Measurements from ENCODE around the gene PSAT1. TPM values are rescaled to one million over a fixed set of nuclear protein-coding genes. Genes with fewer than 3 reads are reported as not detected.

The PSAT1 gene
- total and polyA plus RNA-seq, 2 of the 8 experiments (the other 6 are each of a cell fraction or from before 2014, with no cell fraction given), result 204 to 341 TPM

DNA sequence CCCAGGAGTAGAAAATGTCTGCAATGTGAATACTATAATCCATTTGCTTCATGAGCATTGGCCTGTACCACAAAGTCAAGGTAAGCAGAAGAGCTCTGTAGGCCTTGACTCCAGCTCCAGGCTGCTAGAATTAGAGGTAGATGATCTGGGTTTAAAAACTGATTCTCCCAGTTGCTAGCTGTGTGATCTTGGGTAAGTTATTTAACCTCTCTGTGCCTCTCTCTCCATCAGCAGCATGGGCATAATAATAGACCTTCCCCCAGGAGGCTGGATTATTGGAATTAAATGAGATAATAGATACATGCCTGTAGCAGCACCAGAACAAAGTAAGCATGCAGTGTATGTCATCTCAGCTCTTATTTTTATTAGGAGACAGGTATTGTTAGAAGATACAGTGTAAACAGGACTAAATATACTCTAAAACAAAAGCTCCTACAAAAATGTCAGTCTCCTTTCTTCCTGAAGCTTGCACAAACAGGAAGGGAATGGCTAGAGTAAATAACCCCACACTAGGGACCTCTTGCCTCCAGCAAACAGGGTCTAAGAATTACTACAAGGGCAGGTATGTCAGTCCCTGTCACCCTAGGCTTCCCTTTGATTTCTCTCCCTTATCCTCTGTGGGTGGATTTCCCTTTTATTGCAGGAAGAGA is 57.5 kb downstream of the PSAT1 start (continued):
- TF ChIP-seq, protein P1, sequence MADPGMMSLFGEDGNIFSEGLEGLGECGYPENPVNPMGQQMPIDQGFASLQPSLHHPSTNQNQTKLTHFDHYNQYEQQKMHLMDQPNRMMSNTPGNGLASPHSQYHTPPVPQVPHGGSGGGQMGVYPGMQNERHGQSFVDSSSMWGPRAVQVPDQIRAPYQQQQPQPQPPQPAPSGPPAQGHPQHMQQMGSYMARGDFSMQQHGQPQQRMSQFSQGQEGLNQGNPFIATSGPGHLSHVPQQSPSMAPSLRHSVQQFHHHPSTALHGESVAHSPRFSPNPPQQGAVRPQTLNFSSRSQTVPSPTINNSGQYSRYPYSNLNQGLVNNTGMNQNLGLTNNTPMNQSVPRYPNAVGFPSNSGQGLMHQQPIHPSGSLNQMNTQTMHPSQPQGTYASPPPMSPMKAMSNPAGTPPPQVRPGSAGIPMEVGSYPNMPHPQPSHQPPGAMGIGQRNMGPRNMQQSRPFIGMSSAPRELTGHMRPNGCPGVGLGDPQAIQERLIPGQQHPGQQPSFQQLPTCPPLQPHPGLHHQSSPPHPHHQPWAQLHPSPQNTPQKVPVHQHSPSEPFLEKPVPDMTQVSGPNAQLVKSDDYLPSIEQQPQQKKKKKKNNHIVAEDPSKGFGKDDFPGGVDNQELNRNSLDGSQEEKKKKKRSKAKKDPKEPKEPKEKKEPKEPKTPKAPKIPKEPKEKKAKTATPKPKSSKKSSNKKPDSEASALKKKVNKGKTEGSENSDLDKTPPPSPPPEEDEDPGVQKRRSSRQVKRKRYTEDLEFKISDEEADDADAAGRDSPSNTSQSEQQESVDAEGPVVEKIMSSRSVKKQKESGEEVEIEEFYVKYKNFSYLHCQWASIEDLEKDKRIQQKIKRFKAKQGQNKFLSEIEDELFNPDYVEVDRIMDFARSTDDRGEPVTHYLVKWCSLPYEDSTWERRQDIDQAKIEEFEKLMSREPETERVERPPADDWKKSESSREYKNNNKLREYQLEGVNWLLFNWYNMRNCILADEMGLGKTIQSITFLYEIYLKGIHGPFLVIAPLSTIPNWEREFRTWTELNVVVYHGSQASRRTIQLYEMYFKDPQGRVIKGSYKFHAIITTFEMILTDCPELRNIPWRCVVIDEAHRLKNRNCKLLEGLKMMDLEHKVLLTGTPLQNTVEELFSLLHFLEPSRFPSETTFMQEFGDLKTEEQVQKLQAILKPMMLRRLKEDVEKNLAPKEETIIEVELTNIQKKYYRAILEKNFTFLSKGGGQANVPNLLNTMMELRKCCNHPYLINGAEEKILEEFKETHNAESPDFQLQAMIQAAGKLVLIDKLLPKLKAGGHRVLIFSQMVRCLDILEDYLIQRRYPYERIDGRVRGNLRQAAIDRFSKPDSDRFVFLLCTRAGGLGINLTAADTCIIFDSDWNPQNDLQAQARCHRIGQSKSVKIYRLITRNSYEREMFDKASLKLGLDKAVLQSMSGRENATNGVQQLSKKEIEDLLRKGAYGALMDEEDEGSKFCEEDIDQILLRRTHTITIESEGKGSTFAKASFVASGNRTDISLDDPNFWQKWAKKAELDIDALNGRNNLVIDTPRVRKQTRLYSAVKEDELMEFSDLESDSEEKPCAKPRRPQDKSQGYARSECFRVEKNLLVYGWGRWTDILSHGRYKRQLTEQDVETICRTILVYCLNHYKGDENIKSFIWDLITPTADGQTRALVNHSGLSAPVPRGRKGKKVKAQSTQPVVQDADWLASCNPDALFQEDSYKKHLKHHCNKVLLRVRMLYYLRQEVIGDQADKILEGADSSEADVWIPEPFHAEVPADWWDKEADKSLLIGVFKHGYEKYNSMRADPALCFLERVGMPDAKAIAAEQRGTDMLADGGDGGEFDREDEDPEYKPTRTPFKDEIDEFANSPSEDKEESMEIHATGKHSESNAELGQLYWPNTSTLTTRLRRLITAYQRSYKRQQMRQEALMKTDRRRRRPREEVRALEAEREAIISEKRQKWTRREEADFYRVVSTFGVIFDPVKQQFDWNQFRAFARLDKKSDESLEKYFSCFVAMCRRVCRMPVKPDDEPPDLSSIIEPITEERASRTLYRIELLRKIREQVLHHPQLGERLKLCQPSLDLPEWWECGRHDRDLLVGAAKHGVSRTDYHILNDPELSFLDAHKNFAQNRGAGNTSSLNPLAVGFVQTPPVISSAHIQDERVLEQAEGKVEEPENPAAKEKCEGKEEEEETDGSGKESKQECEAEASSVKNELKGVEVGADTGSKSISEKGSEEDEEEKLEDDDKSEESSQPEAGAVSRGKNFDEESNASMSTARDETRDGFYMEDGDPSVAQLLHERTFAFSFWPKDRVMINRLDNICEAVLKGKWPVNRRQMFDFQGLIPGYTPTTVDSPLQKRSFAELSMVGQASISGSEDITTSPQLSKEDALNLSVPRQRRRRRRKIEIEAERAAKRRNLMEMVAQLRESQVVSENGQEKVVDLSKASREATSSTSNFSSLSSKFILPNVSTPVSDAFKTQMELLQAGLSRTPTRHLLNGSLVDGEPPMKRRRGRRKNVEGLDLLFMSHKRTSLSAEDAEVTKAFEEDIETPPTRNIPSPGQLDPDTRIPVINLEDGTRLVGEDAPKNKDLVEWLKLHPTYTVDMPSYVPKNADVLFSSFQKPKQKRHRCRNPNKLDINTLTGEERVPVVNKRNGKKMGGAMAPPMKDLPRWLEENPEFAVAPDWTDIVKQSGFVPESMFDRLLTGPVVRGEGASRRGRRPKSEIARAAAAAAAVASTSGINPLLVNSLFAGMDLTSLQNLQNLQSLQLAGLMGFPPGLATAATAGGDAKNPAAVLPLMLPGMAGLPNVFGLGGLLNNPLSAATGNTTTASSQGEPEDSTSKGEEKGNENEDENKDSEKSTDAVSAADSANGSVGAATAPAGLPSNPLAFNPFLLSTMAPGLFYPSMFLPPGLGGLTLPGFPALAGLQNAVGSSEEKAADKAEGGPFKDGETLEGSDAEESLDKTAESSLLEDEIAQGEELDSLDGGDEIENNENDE (IDR thresholded peaks at IDR 0.05; ENCODE audit: insufficient replicate concordance, low read length), result no peak
- TF ChIP-seq CREB1 (IDR thresholded peaks at IDR 0.05) (no peak), NRF1 (IDR thresholded peaks at IDR 0.05; ENCODE audit: low read depth, low read length) (no peak), CHD1 (IDR thresholded peaks at IDR 0.05; ENCODE audit: low read depth, low read length) (no peak), CEBPB (IDR thresholded peaks at IDR 0.05; ENCODE audit: low read depth, low read length) (no peak), TCF12 (IDR thresholded peaks at IDR 0.05; ENCODE audit: low read depth, low read length) (no peak), KDM4A (IDR thresholded peaks at IDR 0.05; ENCODE audit: low read depth, low read length, severe bottlenecking) (no peak), KDM1A (IDR thresholded peaks at IDR 0.05; ENCODE audit: borderline replicate concordance, low read length) (no peak)
- TF ChIP-seq, protein P2, sequence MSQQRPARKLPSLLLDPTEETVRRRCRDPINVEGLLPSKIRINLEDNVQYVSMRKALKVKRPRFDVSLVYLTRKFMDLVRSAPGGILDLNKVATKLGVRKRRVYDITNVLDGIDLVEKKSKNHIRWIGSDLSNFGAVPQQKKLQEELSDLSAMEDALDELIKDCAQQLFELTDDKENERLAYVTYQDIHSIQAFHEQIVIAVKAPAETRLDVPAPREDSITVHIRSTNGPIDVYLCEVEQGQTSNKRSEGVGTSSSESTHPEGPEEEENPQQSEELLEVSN (IDR thresholded peaks at IDR 0.05), result no peak
- TF ChIP-seq, protein P3, sequence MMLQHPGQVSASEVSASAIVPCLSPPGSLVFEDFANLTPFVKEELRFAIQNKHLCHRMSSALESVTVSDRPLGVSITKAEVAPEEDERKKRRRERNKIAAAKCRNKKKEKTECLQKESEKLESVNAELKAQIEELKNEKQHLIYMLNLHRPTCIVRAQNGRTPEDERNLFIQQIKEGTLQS (IDR thresholded peaks at IDR 0.05; ENCODE audit: insufficient read depth, low read depth, low read length), result no peak

Measured in H1 (cell line).